GM21576 (cell line): Measurements from ENCODE around the gene BTBD2.

Experiments used
- ATAC-seq: cut with Tn5 transposase; IDR thresholded peaks from one replicate; pipeline ENCODE4 v1.9.1; 2021; ENCODE audit warnings: mild to moderate bottlenecking, moderate library complexity; ENCODE audit not compliant: unreplicated experiment

BTBD2 gene

DNA sequence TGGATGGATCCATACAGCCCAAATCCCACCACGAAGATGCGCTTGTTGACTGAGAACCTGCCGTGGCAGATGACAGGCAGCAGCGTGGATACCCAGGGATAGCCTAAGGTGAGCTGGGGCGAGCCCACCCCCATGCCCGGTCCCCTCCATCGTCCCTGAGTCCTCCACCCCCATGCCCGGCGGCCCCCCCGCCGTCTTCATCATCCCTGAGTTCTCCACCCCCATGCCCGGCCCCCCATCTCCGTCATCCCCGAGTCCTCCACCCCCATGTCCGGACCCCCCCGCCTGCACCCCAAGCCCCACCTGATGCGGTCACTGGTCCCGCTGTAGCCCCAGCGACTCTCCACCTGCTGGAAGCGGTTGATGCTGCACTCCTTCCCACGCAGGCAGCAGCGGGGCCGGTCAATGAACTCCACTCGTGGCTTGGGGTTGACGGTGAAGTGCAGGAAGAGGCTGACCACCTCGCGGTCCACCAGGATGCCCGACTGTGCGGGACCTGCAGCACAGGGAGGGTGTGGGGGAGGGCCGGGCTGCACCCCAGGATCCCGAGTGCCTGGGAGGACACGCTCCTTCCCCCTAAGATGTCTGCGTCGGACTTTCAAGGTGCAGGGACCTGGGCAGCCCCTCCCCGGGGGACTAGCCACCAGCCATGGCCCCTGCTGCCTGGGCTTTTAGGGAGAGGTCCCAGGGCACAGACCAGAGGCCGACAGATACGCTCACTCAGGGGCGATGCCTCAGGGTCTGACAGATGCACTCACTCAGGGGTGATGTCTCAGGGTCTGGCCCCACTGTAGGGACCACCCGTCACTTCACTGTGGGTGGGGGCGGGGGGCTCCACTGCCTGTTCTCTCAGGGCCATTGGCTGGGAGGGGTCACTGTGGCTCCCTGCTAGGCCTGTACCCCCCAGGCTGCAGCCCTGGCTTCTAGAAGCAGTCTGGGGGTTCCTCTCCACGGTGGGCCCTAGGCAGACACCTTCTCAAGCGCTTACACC is 28.0 kb downstream of the BTBD2 start:
- ATAC-seq: no peak

DNA sequence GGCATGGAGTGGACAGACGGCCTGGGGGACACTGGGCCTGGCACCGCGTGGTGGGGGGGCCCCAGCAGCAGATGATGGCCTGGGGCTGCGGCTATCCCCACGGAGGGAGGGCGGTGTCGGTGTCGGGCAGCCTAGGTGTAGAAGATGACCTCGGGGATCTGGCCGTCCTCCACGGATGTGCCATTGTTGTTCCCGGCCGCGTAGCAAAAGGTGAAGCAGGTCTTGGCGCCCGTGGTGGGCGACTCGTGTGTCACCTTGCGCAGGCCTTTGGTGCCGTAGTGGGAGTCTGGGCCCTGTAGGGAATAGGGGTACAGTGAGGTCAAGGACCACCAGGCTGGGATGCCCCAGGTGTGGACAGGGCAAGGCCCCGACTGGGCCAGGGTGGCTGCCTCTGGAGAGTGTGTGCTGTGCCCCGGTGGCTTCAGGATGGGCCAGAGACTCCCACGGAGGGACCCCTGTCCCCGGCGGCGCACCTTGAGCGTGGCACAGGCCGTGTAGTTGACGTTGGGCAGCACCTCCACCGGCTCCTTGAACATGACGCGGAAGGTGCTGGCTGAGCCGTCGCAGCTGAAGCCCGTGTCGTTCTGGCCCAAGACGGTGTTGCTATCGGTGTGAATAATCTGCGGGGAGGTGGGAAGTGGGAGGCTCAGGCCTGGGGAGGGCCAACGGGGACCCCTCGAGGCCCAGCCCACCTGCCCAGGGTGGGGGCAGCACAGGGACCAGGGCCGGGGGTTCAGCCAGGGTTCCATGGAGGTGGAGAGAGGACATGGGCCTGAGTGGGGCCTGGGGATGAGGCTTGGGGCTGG is 29.0 kb downstream of the BTBD2 start:
- ATAC-seq: no peak

- no peak for ATAC-seq
Measured at GRCh38 chr19:1985588-1986356, 29.7 kb downstream of the BTBD2 start.

- no peak for ATAC-seq
Measured at GRCh38 chr19:1984357-1984756, 31.2 kb downstream of the BTBD2 start.

- no peak for ATAC-seq
Measured at GRCh38 chr19:1981253-1981652, 34.3 kb downstream of the BTBD2 start.

DNA sequence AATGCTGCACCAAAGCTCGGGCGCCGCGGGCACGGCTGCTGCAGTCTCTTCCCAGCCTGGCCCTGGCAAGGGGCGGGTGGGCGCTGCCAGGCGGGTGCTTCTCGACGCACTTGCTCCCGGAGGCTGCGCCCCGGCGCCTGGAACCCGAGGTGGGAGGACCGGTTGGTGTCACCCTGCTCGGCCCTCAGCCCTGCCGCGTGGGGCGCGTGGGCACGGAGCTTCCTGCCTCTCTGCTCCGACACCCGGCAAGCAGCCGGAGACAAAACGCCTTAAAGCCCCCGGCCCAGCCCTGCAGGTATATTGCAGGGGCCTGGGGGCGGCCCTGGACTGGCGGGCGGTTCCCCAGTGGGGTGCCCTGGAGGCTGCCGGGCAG is 34.7 kb downstream of the BTBD2 start:
- no peak for ATAC-seq

DNA sequence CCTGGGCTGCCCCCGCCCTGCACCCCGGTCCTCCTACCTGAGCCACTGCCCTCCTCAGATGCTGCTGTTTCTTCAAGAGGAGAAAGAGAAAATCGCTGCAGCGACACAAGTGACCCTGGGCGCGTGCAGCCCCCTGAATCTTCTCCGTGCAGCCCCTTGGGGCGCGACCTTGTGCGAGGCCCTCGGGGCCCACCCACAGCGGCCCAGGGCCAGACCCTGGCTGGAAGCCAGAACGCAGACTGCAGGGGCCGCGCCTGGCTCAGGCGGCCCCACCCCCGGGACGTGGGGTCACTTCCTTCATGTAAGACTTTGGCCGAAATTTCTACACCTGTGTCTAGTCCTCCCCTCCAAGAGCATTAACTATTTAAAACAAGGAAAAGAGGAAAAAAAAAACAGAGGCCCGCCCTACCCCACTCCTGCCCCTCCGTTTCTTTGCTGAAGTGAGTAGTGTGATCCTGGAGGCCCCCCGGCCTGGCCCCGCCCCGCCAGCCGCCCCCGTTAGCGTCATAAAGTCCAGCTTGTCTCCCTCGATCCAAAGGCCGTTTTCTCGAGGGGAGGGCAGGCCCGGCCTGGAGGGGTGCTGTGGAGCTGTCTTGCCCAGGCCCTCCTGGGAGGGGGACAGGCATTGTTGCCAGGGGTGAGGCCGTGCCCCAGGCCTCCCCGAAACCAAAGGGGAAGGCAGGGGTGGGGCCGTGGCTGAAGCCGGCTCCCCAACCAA is 35.3 kb downstream of the BTBD2 start:
- ATAC-seq: no peak

- no peak for ATAC-seq
Measured at GRCh38 chr19:1979642-1980041, 35.9 kb downstream of the BTBD2 start.

GRCh38 chr19:1979017-1979416 is 36.5 kb downstream of the BTBD2 start:
- no peak for ATAC-seq

DNA sequence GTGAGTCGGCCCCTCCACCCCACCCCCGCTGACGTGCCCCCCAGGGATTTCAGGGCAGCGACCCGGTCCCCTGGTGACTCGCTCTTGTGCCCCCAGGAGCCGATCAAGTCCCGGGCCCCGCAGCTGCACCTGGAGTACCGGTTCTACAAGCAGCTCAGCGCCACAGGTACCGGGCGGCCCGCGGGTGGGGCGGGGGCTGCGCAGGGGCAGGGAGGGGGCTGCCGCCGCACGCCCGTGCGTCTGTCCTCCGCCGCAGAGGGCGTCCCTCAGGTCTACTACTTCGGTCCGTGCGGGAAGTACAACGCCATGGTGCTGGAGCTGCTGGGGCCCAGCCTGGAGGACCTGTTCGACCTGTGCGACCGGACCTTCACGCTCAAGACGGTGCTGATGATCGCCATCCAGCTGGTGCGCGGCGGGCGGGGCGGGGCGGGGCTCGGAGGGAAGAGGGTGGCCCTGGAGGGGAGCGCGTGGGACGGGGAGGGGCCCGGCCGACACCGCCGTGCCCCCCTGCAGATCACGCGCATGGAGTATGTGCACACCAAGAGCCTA is 37.1 kb downstream of the BTBD2 start:
- ATAC-seq: no peak

- no peak for ATAC-seq
Measured at GRCh38 chr19:1977120-1977519, 38.4 kb downstream of the BTBD2 start.

DNA sequence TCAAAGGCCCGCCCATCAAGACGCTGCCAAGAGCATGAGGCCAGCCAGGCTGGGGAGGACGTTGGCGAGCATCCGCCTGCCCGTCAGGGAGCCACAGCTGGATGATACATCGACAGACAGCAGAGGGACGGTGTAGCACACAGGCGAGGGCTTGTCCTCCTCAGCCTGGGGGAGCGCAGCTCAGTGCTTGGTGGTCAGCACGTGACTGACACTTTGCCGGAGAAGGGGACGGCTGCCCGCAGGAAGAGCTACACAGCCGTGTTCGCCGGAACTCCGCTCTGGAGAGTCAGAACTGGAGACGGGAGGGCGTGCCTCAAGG is 40.4 kb downstream of the BTBD2 start:
- no peak for ATAC-seq

- ATAC-seq: no peak
Measured at GRCh38 chr19:1974381-1975161, 40.9 kb downstream of the BTBD2 start.

- ATAC-seq: no peak
Measured at GRCh38 chr19:1970806-1971502, 44.6 kb downstream of the BTBD2 start.

DNA sequence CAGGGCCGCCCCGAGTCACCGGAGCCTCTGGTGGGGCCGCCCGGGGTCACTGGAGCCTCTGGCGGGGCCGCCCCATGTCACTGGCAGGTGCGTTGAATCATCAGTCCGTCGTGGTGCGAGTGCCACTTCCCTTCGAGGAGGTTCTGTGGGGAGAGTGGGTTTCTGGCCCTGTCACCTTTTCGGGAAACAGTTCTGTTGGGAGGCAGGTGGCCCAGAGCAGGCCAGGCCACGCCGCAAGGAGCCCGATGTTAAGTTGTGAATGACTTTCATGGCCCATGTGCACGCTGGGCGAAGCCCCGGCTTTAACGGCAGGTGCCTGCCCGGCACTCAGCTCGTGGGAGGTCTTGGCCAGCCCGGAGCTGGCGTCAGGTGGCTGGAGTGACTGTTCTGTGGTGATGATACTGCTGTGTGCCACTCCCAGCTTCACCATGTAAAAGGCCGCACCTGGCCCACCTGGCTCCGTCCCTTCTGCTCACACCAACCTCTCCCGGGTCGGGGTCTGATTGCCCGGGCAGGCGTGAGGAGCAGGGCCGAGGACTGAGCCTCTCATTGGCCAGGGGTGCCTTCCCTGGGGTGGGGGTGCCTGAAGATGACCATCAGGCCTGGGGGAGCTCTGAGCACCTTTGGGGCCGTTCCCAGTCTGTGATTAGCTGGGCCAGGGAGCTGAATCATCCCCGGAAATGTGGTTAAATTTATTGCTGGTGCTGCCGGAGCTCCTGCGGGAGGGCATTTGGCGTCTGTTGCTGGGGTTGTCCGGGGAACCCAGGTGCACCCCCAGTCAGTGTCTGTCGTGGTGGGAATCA is 45.3 kb downstream of the BTBD2 start:
- no peak for ATAC-seq

DNA sequence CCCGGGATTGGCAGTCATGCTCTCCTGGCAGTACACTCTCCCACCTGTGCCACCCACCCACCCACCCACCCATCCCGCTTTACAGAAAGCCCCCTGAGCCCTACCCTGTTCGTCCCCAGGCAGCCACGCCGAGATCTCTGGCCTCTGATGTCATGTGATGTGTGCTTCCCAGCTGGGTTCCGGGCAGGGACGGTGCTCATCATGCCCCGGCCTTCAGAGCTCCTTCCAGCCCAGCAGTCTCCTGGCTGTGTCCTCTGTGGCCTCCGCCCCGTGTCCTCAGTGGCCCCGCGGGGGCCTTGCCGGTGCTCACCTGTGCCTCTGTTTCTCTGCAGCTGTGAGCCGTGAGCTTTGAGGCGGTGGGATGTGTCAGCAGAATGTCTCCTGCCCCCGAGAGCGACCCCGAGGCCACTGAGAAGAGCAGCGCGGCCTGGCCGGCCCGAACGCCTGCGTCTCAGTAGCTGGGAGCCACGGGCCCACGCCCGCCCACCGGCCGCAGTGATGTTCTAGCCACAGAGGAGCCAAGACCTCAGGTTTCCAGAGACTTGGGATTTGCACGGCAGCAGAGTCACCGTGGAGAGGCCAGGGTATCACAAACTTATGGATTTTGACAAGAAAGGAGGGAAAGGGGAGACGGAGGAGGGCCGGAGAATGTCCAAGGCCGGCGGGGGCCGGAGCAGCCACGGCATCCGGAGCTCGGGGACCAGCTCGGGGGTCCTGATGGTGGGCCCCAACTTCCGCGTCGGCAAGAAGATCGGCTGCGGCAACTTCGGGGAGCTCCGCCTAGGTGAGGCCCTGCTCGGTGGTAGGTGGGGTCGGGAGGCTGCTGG is 46.1 kb downstream of the BTBD2 start:
- no peak for ATAC-seq
